Loucy (cell line): ENCODE data around the gene MFAP5.

ENCODE experiments used
- CTCF ChIP-seq: fragments of 200-600 bp; sonication (generic); conservative IDR thresholded peaks from 2 replicates; pipeline ENCODE4 v1.5.1; 2014; ENCODE audit warnings: mild to moderate bottlenecking, antibody characterized with exemption, low read length
- EZH2phosphoT487 ChIP-seq: fragments of 200-600 bp; IDR thresholded peaks from 2 replicates; pipeline ENCODE4 v1.6.1; 2018; ENCODE audit warnings: antibody characterized with exemption, mild to moderate bottlenecking, moderate library complexity, borderline replicate concordance

GRCh38 chr12:8667270-8667669 is 4.6 kb upstream of the MFAP5 start:
- TF ChIP-seq CTCF (no peak), EZH2phosphoT487 (no peak)
